OCI-LY7 (cell line): Measurements from ENCODE around the gene LTO1.

Experiments
- EZH2phosphoT487 ChIP-seq: fragments of 200-600 bp; sonication (generic); IDR thresholded peaks from 2 replicates; pipeline ENCODE4 v1.6.1; 2018; ENCODE audit warnings: low read depth, borderline replicate concordance, mild to moderate bottlenecking, mixed run types, antibody characterized with exemption, low read length, moderate library complexity, mixed read lengths
- TF ChIP-seq, protein P1 (sequence below): fragments of 200-600 bp; sonication (generic); conservative IDR thresholded peaks from 2 replicates; pipeline ENCODE4 v1.5.1; 2014; ENCODE audit warnings: mild to moderate bottlenecking, antibody characterized with exemption, low read length, moderate library complexity, mixed read lengths

DNA sequence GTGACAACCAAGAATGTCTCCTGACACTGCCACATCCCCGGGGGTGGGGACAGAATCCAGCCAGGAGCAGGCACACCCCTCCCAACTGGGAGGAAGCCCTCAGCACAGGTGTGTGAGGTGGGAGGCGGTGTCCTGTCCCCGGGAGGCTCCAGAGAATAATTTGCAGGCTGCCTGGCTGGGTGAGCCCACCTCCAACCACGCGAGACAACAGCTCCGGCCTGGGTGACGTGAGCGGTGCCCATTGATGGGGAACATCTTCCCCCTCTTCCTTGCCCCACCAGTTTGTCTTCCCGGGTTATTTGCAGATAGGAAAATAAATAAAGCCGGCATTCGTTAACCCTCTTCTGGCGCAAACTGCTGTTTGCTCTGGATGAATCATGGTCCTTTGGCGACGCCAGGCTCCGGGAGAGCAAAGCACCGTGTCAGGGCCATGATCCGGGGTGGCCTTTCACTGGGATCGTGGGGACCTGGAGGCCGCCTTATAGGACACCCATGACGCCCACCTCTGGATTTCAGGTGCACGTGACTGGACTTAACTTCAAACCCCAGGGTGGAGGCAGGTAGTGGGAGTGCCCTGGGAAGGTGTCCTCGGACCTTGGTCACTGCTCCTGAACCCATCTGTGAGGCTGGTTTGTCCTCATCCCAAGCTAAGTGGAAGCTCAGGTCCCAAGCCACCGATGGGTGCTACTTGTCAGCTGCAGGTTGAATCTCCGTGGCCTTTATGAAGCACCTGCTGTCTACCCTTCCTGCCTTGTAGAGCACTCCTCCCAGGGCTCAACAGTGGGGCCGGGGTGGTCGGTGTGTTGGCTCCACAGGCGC, 20.3 kb downstream of the LTO1 start:
- TF ChIP-seq, protein P1, sequence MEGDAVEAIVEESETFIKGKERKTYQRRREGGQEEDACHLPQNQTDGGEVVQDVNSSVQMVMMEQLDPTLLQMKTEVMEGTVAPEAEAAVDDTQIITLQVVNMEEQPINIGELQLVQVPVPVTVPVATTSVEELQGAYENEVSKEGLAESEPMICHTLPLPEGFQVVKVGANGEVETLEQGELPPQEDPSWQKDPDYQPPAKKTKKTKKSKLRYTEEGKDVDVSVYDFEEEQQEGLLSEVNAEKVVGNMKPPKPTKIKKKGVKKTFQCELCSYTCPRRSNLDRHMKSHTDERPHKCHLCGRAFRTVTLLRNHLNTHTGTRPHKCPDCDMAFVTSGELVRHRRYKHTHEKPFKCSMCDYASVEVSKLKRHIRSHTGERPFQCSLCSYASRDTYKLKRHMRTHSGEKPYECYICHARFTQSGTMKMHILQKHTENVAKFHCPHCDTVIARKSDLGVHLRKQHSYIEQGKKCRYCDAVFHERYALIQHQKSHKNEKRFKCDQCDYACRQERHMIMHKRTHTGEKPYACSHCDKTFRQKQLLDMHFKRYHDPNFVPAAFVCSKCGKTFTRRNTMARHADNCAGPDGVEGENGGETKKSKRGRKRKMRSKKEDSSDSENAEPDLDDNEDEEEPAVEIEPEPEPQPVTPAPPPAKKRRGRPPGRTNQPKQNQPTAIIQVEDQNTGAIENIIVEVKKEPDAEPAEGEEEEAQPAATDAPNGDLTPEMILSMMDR: no peak
- TF ChIP-seq EZH2phosphoT487: no peak
